Superior temporal gyrus (tissue), 1 donor: ENCODE data around the gene PTPN5.
"Not testable (repeated sequence)": the region's sequence is repeated elsewhere in the genome, so short reads cannot be mapped to it uniquely, and the experiment has no call there.

Experiments used
- DNase-seq: peaks from one replicate; pipeline ENCODE4 v3.0.0-alpha.2; 2016; ENCODE audit errors: extremely low spot score

The PTPN5 gene

GRCh38 chr11:18791207-18791968 is at the start of gene PTPN5:
Gene PTPN5 (minus strand): TSS chr11:18791798. CDS start chr11:18771958, 19,840 bp downstream.
- no peak for DNase-seq

GRCh38 chr11:18836417-18836816 is 44.8 kb upstream of the PTPN5 start:
- no peak for DNase-seq

- no peak for DNase-seq
Measured at GRCh38 chr11:18834754-18835466, 43.3 kb upstream of the PTPN5 start.

- not testable (repeated sequence) for DNase-seq
Measured at GRCh38 chr11:18820160-18820559, 28.6 kb upstream of the PTPN5 start.

- no peak for DNase-seq
Measured at GRCh38 chr11:18804199-18804999, 12.8 kb upstream of the PTPN5 start.

GRCh38 chr11:18802381-18803257 is 11.0 kb upstream of the PTPN5 start:
- peak; percentile 89 for DNase-seq

- DNase-seq = no peak
Measured at GRCh38 chr11:18798799-18799469, 7.3 kb upstream of the PTPN5 start.

GRCh38 chr11:18794956-18795355 is 3.4 kb upstream of the PTPN5 start:
- DNase-seq = no peak

GRCh38 chr11:18792827-18793226 is 1.2 kb upstream of the PTPN5 start:
- DNase-seq = no peak

GRCh38 chr11:18791969-18792628 is 501 bp upstream of the PTPN5 start:
- DNase-seq = no peak

GRCh38 chr11:18790883-18791206 is 753 bp downstream of the PTPN5 start:
- DNase-seq = no peak

GRCh38 chr11:18789942-18790341 is 1.7 kb downstream of the PTPN5 start:
- no peak for DNase-seq

GRCh38 chr11:18785411-18785810 is 6.2 kb downstream of the PTPN5 start:
- no peak for DNase-seq

GRCh38 chr11:18780896-18781295 is 10.7 kb downstream of the PTPN5 start:
- no peak for DNase-seq

- no peak for DNase-seq
Measured at GRCh38 chr11:18780329-18780728, 11.3 kb downstream of the PTPN5 start.

- DNase-seq = no peak
Measured at GRCh38 chr11:18778468-18778867, 13.1 kb downstream of the PTPN5 start.

GRCh38 chr11:18776324-18776723 is 15.3 kb downstream of the PTPN5 start:
- DNase-seq = no peak

GRCh38 chr11:18775492-18776292 is 15.9 kb downstream of the PTPN5 start:
- DNase-seq = no peak

GRCh38 chr11:18774801-18775200 is 16.8 kb downstream of the PTPN5 start:
- DNase-seq = no peak

- DNase-seq = no peak
Measured at GRCh38 chr11:18773681-18774080, 17.9 kb downstream of the PTPN5 start.
